ENCODE data around the gene GLIS1. TPM values are rescaled to one million over a fixed set of nuclear protein-coding genes. Genes with fewer than 3 reads are reported as not detected.

Gene GLIS1
- polyA plus RNA-seq, 1 donor (not counting 4 experiments of a cell fraction or from before 2014, with no cell fraction given): not detected

GRCh38 chr1:53521924-53522552, 216.9 kb downstream of the GLIS1 start:
- no peak overlapping the region for H2AFZ ChIP-seq (ENCODE audit: control insufficient read depth, low read length)
- H3K27ac ChIP-seq (ENCODE audit: control insufficient read depth, insufficient read depth, low read length): no peak overlapping the region
- dilution Hi-C loops (cut with MboI; ENCODE audit: extremely low pct_ligation_motif_present, low sequenced_read_pairs): no loop called here

GRCh38 chr1:53520481-53520880, 218.5 kb downstream of the GLIS1 start:
- no peak overlapping the region for H3K27ac ChIP-seq (ENCODE audit: control insufficient read depth, insufficient read depth, low read length)
- no peaks in the 10 kb centered on the region for H4K20me1 ChIP-seq (ENCODE audit: control insufficient read depth, extremely low read depth, insufficient read depth, low read length)
- H2AFZ ChIP-seq (ENCODE audit: control insufficient read depth, low read length): no peak overlapping the region
- H3K9ac ChIP-seq (ENCODE audit: control insufficient read depth, extremely low read depth, insufficient read depth, low read length): no peak overlapping the region
- TF ChIP-seq EZH2 (IDR thresholded peaks at IDR 0.05; ENCODE audit: low read length) (no peak), CTCF (optimal IDR thresholded peaks at IDR 0.05 in 1 of 3, IDR thresholded peaks at IDR 0.05 in 1 of 3, conservative IDR thresholded peaks at IDR 0.05 in 1 of 3; ENCODE audit: extremely low read depth in 1 of 3, insufficient read depth in 2 of 3, low read length in 3 of 3) (no peak)
- DNase-seq (ENCODE audit: low read depth, low spot score) (no peak), FAIRE-seq (no peak)
- no peaks in the 10 kb centered on the region for H3K4me1 ChIP-seq (ENCODE audit: control insufficient read depth, extremely low read depth, insufficient read depth, low read length)
- dilution Hi-C loops (cut with MboI; ENCODE audit: extremely low pct_ligation_motif_present, low sequenced_read_pairs): no loop called here
- H3K9me3 ChIP-seq (ENCODE audit: control insufficient read depth, low read depth, low read length): no peaks in the 10 kb centered on the region
- H3K4me3 ChIP-seq (ENCODE audit: control insufficient read depth in 2 of 3, extremely low read depth in 1 of 3, insufficient read depth in 2 of 3, low read depth in 1 of 3, low read length in 3 of 3): no peak overlapping the region
- no peaks in the 10 kb centered on the region for H3K9me1 ChIP-seq (ENCODE audit: control insufficient read depth, extremely low read depth, insufficient read depth, low read length)
- peaks cover 11% of the 10 kb centered on the region for H3K27me3 ChIP-seq (ENCODE audit: control insufficient read depth, extremely low read depth, insufficient read depth, low read length)
- H3K4me2 ChIP-seq (ENCODE audit: control insufficient read depth, extremely low read depth, insufficient read depth, low read depth, low read length): no peak overlapping the region
- H3K36me3 ChIP-seq (ENCODE audit: control insufficient read depth in 2 of 2, extremely low read depth in 1 of 2, insufficient read depth in 2 of 2, low read length in 2 of 2): no peaks in the 10 kb centered on the region
- no peaks in the 10 kb centered on the region for H3K79me2 ChIP-seq (ENCODE audit: control insufficient read depth, insufficient read depth, low read length)

More at GRCh38 chr1:53521924-53522552, 216.9 kb downstream of the GLIS1 start:
- Histone ChIP-seq H3K4me1 (ENCODE audit: control insufficient read depth, extremely low read depth, insufficient read depth, low read length) (no peaks in the 10 kb centered on the region), H3K79me2 (ENCODE audit: control insufficient read depth, insufficient read depth, low read length) (no peaks in the 10 kb centered on the region), H3K27me3 (ENCODE audit: control insufficient read depth, extremely low read depth, insufficient read depth, low read length) (peaks cover 11% of the 10 kb centered on the region), H3K4me2 (ENCODE audit: control insufficient read depth, extremely low read depth, insufficient read depth, low read depth, low read length) (no peak overlapping the region), H3K9me3 (ENCODE audit: control insufficient read depth, low read depth, low read length) (no peaks in the 10 kb centered on the region), H3K9me1 (ENCODE audit: control insufficient read depth, extremely low read depth, insufficient read depth, low read length) (no peaks in the 10 kb centered on the region), H4K20me1 (ENCODE audit: control insufficient read depth, extremely low read depth, insufficient read depth, low read length) (no peaks in the 10 kb centered on the region), H3K4me3 (ENCODE audit: control insufficient read depth in 2 of 3, extremely low read depth in 1 of 3, insufficient read depth in 2 of 3, low read depth in 1 of 3, low read length in 3 of 3) (no peak overlapping the region), H3K36me3 (ENCODE audit: control insufficient read depth in 2 of 2, extremely low read depth in 1 of 2, insufficient read depth in 2 of 2, low read length in 2 of 2) (no peaks in the 10 kb centered on the region), H3K9ac (ENCODE audit: control insufficient read depth, extremely low read depth, insufficient read depth, low read length) (no peak overlapping the region)
- FAIRE-seq (no peak), DNase-seq (ENCODE audit: low read depth, low spot score) (no peak)
- no peak for TF ChIP-seq CTCF (optimal IDR thresholded peaks at IDR 0.05 in 1 of 3, IDR thresholded peaks at IDR 0.05 in 1 of 3, conservative IDR thresholded peaks at IDR 0.05 in 1 of 3; ENCODE audit: extremely low read depth in 1 of 3, insufficient read depth in 2 of 3, low read length in 3 of 3)
- TF ChIP-seq EZH2 (IDR thresholded peaks at IDR 0.05; ENCODE audit: low read length): no peak

Data from keratinocyte (primary cell).